Left kidney (tissue), 8 donors: ENCODE results near the gene SLC22A9. TPM values are rescaled to one million over a fixed set of nuclear protein-coding genes. Genes with fewer than 3 reads are reported as not detected.
"Not testable (repeated sequence)": the region's sequence is repeated elsewhere in the genome, so short reads cannot be mapped to it uniquely, and the experiment has no call there.

Experiments
- DNase-seq: peaks from one replicate; pipeline ENCODE4 v3.0.0-alpha.2; 2013
- long read RNA-seq, 8 donors: transcript quantifications; one replicate each; lab custom pipeline, GENCODE V29; 2026
- polyA plus RNA-seq: library from polyadenylated mRNA; unstranded; fragments of 120-200 nt; gene quantifications from one replicate; pipeline ENCODE4 v1.2.1, GENCODE V29; 2013; ENCODE audit not compliant: insufficient read length

SLC22A9 gene
- polyA plus RNA-seq = not detected
- long read RNA-seq, donor 1 = 0 reads
- long read RNA-seq, donor 2 = 0 reads
- long read RNA-seq, donor 3 = 0 reads
- long read RNA-seq, donor 4 = 0 reads
- long read RNA-seq, donor 5 = 0 reads
- long read RNA-seq, donor 6 = 0 reads
- long read RNA-seq, donor 7 = 0 reads
- long read RNA-seq, donor 8 = 0 reads

DNA sequence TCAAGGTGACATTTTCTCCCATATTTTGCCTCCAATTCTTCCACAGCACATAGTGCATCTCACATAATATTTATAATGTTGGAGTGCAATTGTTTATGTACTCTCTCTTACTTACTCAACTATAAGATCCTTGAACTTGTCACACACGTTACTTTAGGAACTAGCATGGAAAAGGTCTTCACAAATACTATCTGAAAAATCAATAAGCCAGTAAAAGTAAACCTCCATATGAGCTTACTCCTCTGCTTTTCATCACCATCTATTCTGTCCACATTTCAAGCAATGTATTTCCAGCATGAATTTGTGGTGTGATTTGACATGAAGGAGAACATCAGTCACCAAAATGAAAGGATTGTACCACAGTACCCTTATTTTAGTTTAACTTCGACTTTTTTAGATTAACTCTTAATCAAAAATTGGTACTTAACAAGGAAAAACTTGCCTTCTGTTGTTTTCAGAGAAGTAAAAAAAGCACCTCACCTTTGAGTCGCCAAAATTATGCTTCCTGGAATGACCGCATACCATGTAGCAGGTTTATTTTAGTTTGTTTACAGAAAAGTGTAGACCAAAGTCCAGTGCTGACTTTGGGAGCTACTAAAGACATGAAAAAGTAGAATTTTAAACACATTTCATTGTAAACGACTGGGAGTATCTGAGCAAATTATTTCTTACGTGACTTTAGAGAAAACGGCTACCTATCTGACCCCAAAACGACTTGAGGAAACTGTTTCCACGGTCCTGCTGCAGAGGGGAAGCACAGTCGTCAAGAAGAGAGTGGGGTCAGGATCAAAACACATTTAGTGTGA, at the start of gene SLC22A9:
SLC22A9 (plus strand) TSS at position 621 of the 806 bp plus-strand sequence. CDS start 272 bp downstream, outside the sequence.
- DNase-seq = no peak

DNA sequence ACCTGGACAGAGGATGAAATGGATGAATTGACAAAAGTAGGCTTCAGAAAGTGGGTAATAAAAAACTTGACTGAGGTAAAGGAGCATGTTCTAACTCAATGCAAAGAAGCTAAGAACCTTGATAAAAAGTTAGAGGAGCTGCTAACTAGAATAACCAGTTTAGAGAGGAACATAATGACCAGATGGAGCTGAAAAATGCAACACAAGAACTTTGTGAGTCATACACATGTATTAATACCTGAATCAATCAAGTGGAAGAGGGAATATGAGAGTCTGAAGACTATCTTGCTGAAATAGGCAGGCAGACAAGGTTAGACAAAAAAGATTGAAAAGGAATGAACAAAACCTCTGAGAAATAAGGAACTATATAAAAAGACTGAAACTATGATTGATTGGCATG, 47.9 kb upstream of the SLC22A9 start:
- DNase-seq = no peak

DNA sequence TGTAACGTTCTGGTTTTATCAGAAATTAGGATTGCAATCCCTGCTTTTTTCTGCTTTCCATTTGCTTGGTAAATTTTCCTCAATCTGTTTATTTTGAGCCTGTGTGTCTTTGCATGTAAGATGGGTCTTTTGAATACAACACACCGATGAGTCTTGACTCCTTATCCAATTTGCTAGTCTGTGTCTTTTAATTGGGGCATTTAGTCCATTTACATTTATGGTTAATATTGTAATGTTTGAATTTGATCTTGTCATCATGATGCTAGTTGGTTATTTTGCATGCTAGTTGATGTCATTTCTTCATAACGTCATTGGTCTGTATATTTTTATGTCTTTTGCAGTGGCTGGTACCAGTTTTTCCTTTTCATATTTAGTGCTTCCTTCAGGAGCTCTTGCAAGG, 34.5 kb upstream of the SLC22A9 start:
- not testable (repeated sequence) for DNase-seq

DNA sequence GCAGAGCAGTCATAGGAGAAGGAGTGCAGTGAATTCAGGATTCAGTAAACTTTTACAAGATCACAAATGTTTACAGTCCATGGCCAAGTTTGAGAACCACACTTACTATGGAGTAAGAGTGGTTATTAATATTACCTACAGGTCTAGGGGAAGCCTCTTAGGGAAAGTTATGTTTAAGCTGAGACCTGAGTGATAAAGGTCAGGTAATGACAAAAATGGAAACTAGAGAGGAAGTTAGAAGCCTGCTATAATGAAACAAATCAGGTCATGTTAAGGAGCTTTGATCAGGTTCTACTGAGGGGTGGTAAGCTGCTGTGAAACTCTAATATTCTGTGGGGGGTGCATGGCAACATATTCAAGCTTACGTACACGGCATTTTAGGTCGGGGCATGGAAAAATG, 32.5 kb upstream of the SLC22A9 start:
- DNase-seq = no peak

DNA sequence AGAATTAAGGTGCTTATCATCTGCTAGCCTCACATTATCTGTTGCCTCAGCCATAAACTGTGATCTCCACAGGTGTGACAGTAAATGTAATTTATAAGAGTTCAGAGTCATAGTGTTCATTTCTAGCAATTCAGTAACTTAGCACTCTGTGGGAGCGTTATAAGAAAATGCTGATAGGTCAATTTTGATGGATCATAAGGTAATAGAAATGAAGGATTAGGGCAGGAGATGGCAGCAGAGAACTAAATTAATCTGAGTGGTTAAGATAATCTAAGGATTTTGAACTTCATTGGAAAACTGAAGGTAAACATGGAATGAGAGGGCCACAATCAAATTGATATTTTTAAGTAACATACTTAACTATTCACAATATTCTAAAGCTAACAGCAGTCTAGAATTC, 26.5 kb upstream of the SLC22A9 start:
- no peak for DNase-seq

DNA sequence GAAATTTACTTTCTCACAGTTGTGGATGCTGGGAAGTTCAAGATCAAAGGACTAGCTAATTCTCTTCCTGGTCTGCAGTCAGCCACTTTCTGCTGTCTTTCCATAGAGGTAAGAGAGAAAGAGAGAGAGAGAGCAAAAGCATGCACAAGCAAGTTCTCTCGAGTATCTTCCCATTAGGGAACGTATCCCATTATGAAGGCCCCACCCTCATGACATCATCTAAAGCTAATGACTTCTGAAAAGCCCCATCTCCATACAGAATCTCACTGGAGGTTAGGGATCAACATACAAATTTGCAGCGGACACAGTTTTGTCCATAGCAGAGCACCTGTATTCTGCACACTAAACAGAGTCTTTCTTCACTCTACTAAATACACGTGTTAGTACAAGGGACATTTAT, 17.4 kb upstream of the SLC22A9 start:
- DNase-seq = no peak

DNA sequence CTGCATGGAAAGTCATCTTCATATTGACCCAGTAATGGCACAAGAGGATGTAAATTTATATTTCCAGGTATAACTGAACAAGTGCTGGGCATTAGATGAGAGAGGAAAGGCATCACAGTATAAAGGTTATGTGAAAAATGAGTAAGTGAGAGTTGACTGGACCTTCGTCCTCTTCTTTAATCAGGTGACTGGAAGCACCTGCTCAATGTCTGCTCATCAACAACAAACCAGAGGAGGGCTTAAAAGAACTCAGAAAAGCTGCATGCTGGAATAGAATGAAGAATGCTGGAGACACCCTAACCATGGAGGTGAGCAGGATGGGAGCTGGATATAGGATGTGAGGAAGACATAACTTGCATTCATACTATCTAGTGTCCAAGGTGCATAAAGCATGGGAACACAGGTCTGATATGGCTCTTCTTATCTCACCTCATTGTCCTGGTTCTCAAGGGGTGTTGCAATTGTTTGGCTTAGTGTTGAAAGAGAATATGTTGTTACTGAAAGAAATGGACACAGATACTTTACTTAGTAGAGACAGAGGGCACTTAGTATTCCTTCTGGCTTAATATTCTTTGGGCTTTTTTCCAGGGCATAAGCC, 7.3 kb upstream of the SLC22A9 start:
- no peak for DNase-seq

DNA sequence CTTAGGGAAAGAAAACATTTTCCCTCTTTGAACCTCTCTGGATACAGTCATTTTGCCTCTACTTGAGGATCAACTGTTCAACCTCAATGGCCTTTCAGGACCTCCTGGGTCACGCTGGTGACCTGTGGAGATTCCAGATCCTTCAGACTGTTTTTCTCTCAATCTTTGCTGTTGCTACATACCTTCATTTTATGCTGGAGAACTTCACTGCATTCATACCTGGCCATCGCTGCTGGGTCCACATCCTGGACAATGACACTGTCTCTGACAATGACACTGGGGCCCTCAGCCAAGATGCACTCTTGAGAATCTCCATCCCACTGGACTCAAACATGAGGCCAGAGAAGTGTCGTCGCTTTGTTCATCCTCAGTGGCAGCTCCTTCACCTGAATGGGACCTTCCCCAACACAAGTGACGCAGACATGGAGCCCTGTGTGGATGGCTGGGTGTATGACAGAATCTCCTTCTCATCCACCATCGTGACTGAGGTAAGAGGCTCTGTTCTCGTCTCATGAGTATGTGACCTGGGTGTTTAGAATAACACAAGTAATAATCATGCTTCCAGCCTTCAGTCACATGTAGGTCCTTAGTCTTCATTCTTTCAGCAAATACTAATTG, 495 bp downstream of the SLC22A9 start:
- no peak for DNase-seq

DNA sequence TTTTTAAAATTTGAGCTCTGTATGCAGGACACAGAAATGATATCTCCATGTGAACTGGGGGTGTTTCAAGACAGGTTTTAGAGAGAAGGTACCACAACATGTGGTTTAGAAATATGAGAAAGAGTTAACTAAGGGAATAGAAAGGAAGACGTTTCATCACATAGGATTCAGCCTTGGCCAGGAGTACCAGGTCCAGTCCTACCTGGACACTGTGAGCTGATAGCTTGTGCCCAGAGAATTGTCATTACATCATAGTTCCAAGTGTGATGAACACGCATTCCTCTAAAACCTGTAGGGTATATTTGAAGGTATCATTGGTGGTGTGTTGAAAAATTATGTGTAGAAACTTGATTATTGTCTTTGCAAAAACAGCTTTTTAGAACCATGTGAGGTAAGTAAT, 1.8 kb downstream of the SLC22A9 start:
- no peak for DNase-seq

DNA sequence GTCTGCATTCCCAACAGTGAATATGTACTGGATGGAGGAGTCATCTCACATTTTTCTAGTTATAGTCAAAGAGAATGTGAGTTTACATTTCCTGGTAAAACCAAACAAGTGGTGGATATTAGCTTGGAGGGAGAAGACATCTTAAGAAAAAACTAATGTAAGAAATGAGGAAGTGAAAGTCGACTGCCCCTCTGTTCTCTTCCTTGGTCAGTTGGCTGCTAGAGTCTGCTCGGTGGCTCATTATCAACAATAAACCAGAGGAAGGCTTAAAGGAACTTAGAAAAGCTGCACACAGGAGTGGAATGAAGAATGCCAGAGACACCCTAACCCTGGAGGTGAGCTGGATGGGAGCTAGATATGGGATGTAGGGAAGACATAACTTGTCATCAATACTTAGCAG, 5.8 kb downstream of the SLC22A9 start:
- DNase-seq = no peak

DNA sequence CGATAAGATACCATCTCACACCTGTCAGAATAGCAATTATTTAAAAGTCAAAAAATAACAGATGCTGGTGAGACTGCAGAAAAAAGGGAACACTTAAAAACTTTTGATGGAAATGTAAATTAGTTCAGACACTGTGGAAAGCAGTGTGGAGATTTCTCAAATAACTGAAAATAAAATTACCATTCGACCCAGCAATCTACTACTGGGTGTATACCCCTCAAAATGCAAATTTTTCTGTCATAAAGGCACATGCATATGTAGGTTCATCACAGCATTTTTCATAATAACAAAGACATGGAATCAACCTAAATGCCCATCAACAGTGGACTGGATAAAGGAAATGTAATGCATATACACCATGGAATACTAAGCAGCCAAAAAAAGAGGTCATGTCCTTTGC, 10.5 kb downstream of the SLC22A9 start:
- no peak for DNase-seq

DNA sequence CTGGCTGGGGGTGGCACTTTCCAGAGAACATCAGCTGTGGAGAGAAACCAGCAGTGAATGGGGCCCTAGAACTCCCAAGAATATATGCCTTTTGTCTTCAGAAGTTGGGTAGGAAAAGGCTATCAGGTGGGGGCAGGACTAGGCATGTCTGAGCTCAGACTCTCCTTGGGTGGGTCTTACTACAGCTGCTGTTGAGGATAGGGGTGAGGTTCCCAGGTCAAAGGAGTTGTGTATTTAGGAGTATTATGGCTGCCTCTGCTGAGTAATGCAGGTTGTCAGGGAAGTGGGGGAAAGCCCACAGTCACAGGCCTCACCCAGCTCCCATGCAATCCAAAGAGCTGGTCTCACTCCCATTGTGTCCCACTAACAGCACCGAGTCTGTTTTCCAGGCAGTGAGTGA, 26.1 kb downstream of the SLC22A9 start:
- no peak for DNase-seq

DNA sequence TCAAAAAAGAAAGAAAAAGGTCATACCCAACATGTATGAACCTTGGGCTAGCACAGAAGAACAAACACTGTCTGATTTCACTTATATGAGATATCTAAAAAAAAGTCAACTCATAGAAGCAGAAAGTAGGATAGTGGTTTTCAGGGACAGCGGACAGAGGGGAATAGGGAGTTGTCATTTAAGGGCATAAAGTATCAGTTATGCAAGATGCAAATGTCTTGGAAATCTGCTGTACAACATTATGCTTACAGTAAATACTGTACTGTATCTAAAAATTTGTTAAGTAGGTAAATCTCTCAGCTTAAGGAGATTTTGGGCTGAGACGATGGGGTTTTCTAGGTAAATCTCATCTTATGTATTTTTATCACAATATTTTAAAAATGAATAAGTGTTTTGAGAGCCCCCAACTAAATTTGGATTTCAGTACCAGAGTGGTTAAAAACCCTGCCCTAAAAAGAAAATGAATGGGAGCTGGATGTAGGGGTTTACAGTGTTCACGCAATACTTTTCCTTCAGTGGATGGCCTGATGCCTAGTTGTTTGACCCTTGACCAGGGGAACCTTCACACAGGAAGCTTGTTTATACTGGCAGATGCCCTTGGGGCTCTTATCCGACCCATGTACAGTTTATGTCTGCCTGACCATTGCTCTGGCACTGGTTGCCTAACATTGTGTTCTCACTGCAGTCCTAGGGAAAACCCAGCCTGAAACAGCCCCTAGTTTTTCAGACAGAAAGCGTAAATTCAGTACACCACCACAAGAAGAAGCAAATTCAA, 34.8 kb downstream of the SLC22A9 start:
- DNase-seq = no peak

DNA sequence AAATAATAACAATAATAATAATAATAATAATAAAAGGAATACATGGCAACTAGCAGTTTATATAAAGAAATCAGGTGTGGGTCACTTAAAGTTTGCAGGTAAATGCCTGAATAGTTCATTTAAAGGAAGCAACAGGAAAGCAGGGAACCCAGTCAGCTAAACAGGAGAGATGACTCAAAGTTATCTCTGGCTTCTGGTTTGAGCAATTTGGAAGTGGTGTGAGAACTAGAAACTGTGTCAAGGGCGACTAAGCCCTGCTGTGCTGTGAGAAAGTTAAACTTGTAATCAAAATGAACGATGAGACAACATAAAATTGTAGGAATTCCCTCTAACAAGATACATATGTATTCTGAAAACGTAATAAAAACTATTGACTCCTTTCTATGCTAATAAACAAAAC, 35.5 kb downstream of the SLC22A9 start:
- DNase-seq = no peak

DNA sequence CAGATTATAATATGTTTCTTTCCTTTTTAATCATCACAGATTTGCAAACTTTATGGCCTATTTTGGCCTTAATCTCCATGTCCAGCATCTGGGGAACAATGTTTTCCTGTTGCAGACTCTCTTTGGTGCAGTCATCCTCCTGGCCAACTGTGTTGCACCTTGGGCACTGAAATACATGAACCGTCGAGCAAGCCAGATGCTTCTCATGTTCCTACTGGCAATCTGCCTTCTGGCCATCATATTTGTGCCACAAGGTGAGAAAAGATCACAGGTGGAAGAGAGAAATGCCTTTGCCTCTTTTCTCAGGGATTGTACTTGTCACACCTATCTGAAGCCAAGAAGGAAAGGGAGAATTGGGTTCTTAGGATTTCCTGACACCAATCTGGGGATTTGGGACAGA, 36.9 kb downstream of the SLC22A9 start:
- no peak for DNase-seq

DNA sequence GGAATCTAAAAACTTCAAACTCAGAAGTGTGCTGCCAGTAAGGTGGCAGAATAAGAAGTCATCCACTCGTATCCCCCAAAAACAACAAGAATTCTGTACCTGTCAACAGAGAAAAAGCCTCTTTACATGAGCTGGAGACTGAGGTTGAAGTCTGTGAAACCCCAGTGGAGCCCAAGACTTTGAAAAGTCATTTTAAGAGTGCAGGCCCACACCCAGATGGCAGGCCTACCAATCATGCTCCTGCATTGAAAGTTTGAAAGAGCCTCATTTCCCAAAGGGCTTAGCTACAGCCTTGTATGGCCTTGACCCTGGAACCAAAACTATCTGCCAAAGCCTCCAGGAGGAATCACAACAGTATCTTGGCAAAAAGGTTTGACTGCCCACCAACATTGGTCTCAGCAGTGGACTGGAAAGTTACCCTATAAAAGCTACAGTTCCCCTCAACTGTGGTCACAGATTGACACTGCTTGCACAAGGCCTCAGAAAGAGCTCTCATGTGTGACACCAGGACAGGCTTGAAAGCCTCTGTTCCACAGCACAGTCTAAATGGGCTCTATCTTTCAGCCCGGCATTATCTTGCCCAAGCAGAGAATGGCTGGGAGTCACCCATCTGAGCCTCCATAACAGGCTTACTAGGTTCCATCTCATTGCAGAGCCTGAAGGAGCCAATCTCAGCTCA, 47.7 kb downstream of the SLC22A9 start:
- no peak for DNase-seq

DNA sequence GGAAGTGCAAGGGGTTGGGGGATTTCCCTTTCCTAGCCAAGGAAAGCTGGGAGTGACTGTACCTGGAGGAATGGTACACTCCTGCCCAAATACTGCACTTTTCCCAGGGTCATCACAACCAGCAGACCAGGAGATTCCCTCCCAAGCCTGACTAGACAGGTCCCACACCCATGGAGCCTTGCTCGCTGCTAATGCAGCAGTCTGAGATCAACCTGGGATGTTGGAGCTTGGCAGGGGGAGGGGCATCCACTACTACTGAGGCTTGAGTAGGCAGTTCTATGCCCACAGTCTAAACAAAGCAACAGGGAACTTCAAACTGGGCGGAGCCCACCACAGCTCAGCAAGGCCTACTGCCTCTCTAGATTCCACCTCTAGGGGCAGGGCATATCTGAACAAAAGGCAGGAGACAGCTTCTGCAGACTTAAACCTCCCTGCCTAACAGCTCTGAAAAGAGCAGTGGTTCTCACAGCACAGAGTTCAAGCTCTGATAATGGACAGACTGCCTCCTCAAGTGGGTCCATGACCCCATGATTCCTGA, 58.5 kb downstream of the SLC22A9 start:
- DNase-seq = no peak

DNA sequence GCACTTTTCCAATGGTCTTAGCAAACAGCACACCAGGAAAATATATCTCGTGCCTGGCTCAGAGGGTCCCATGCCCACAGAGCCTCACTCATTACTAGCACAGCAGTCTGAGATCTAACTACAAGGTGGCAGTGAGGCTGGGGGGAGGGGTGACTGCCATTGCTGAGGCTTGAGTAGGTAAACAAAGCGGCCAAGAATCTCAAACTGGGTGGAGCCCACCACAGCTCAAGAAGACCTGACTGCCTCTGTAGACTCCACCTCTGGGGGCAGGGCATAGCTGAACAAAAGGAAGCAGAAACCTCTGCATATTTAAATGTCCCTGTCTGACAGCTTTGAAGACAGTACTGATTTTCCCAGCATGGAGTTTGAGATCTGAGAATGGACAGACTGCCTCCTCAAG, 61.1 kb downstream of the SLC22A9 start:
- DNase-seq = not testable (repeated sequence)

DNA sequence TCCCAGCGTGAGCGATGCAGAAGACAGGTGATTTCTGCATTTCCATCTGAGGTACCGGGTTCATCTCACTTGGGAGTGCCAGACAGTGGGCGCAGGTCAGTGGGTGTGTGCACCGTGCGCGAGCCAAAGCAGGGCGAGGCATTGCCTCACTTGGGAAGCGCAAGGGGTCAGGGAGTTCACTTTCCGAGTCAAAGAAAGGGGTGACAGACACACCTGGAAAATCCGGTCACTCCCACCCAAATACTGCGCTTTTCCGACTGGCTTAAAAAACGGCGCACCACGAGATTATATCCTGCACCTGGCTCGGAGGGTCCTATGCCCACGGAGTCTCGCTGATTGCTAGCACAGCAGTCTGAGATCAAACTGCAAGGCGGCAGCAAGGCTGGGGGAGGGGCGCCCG, 65.8 kb downstream of the SLC22A9 start:
- DNase-seq = not testable (repeated sequence)

DNA sequence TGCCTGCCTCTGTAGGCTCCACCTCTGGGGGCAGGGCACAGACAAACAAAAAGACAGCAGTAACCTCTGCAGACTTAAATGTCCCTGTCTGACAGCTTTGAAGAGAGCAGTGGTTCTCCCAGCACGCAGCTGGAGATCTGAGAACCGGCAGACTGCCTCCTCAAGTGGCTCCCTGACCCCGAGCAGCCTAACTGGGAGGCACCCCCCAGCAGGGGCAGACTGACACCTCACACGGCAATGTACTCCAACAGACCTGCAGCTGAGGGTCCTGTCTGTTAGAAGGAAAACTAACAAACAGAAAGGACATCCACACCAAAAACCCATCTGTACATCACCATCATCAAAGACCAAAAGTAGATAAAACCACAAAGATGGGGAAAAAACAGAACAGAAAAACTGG, 66.2 kb downstream of the SLC22A9 start:
- DNase-seq = not testable (repeated sequence)

DNA sequence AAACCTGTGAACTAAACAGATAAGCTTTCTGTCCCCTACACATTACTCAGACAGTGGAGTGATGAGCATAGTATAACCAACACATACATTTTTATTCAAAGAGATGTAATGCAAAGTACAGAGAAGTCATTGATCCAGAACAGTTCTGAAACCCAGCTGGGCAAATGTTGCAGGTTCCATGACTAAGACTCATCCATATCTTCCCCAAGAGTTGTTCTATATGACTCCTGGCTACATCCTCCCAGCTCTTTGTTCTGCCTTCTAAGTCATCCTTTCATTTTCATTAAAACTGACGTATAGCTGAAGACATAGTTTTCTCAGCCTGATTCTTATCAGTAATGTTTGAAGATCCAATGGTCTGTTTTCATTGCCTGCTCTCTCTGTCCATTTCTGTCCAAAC, 74.1 kb downstream of the SLC22A9 start:
- no peak for DNase-seq
